Astrocyte of the cerebellum (primary cell): ENCODE results near the gene HBA2.
"Not testable (repeated sequence)": the region's sequence is repeated elsewhere in the genome, so short reads cannot be mapped to it uniquely, and the experiment has no call there.

Experiments
- DNase-seq: peaks from one replicate; pipeline ENCODE4 v3.0.0-alpha.2; 2011; ENCODE audit warnings: low read depth
- H3K4me3 ChIP-seq: 2 replicates; pipeline ENCODE4 v1.5.1; 2011; ENCODE audit warnings: mild to moderate bottlenecking, low read depth, low read length, moderate library complexity
- CTCF ChIP-seq: IDR thresholded peaks from 2 replicates; pipeline ENCODE4 v1.5.1; 2012; ENCODE audit warnings: low read length, low read depth, moderate library complexity, mild to moderate bottlenecking; ENCODE audit errors: missing control alignments
- in situ Hi-C: cut with HindIII; loops from 2 replicates; pipeline ENCODE4 v1.10.0; 2017; ENCODE audit warnings: low sequenced_read_pairs

Gene HBA2

GRCh38 chr16:172374-172941 lies at the start of gene HBA2:
TSS of gene HBA2 (plus strand) at chr16:172876. CDS start at chr16:172913, 37 bp downstream.
- H3K4me3 ChIP-seq, DNase-seq, in situ Hi-C loops: not testable (repeated sequence)

GRCh38 chr16:123558-124350 lies 48.9 kb upstream of the HBA2 start:
- H3K4me3 ChIP-seq, DNase-seq, in situ Hi-C loops: not testable (repeated sequence)

GRCh38 chr16:125011-125410 lies 47.7 kb upstream of the HBA2 start:
- H3K4me3 ChIP-seq = no peak overlapping the region
- in situ Hi-C loops = no loop called here
- DNase-seq = no peak
- TF ChIP-seq CTCF = no peak

- DNase-seq = no peak
- no peak for TF ChIP-seq CTCF
- H3K4me3 ChIP-seq = no peak overlapping the region
- in situ Hi-C loops = no loop called here
Observed at GRCh38 chr16:129075-129474, 43.6 kb upstream of the HBA2 start.

GRCh38 chr16:130533-131173 lies 42.0 kb upstream of the HBA2 start:
- TF ChIP-seq CTCF = no peak
- H3K4me3 ChIP-seq = no peak overlapping the region
- no peak for DNase-seq
- in situ Hi-C loops = no loop called here

GRCh38 chr16:132120-132519 lies 40.6 kb upstream of the HBA2 start:
- in situ Hi-C loops = no loop called here
- no peak for DNase-seq
- TF ChIP-seq CTCF = no peak
- no peak overlapping the region for H3K4me3 ChIP-seq

GRCh38 chr16:133716-134115 lies 39.0 kb upstream of the HBA2 start:
- no peak for DNase-seq
- no peak overlapping the region for H3K4me3 ChIP-seq
- in situ Hi-C loops = no loop called here
- no peak for TF ChIP-seq CTCF
